Gastrocnemius medialis (tissue), 4 donors: ENCODE results near the gene PIK3R1. TPM values are rescaled to one million over a fixed set of nuclear protein-coding genes. Genes with fewer than 3 reads are reported as not detected.

Experiments used
- ATAC-seq, 2 donors: fragments of 150-250 bp; one replicate each; pipeline ENCODE4 v1.9.1; 2016
- DNase-seq, 2 donors: peaks; one replicate each; pipeline ENCODE4 v3.0.0-alpha.2; 2019
- H3K27ac ChIP-seq, 4 donors: fragments of 200-600 bp; sonication (generic); 1 replicate in 1 of 4; 2 replicates in 3 of 4; pipeline ENCODE4 v1.5.1; 2016 to 2018; ENCODE audit warnings: mild to moderate bottlenecking in 2 of 4, moderate library complexity in 1 of 4
- H3K27me3 ChIP-seq, 3 donors: fragments of 200-600 bp; sonication (generic) in 2 of 3; 1 replicate in 1 of 3; 2 replicates in 2 of 3; pipeline versions ENCODE4 v1.5.1 to v1.6.0; 2016 to 2019; ENCODE audit warnings: mild to moderate bottlenecking in 1 of 3, moderate library complexity in 1 of 3
- H3K36me3 ChIP-seq, 2 donors: fragments of 200-600 bp; sonication (generic) in 1 of 2; one replicate each; pipeline ENCODE4 v1.5.1; 2017 to 2018
- H3K4me1 ChIP-seq, 2 donors: fragments of 200-600 bp; sonication (generic) in 1 of 2; one replicate each; pipeline ENCODE4 v1.5.1; 2016 to 2017; ENCODE audit warnings: mild to moderate bottlenecking in 2 of 2
- H3K4me3 ChIP-seq, 4 donors: fragments of 200-600 bp; sonication (generic) in 3 of 4; 1 replicate in 1 of 4; 2 replicates in 3 of 4; pipeline ENCODE4 v1.5.1; 2016 to 2019; ENCODE audit warnings: mild to moderate bottlenecking in 2 of 4
- H3K9me3 ChIP-seq, 3 donors: fragments of 200-600 bp; sonication (generic) in 2 of 3; 1 replicate in 1 of 3; 2 replicates in 2 of 3; pipeline ENCODE4 v1.5.1; 2016 to 2019
- POLR2A ChIP-seq, 2 donors: fragments of 450-650 bp; IDR thresholded peaks; one replicate each; pipeline ENCODE4 v1.6.1; 2017; ENCODE audit warnings: antibody characterized with exemption in 2 of 2, mild to moderate bottlenecking in 2 of 2, moderate library complexity in 2 of 2
- in situ Hi-C, 4 donors: fragments of 200-750 bp; cut with MboI; loops; one replicate each; pipeline versions ENCODE4 v1.15.0 to v1.8.0; 2017; ENCODE audit warnings: low sequenced_read_pairs in 4 of 4
- intact Hi-C: fragments of 100-400 bp; cut with DNase I; formaldehyde crosslinking; loops from one replicate; pipeline ENCODE4 v1.15.1; 2023; ENCODE audit warnings: low total_unique reads
- total RNA-seq, 4 donors: library from RNA; depleted of rRNA; stranded (reverse); fragments of >200 nt; gene quantifications; one replicate each; pipeline versions ENCODE4 v1.1.0 to v1.2.3, GENCODE V29; 2016
- TF ChIP-seq, protein P1 (sequence below), 5 experiments: fragments of 450-650 bp in 3 of 5; fragments of 200-600 bp in 2 of 5; sonication (generic) in 2 of 5; IDR thresholded peaks in 4 of 5; conservative IDR thresholded peaks in 1 of 5; 1 replicate in 4 of 5; 2 replicates in 1 of 5; pipeline ENCODE4 v1.5.1; 2016 to 2019; ENCODE audit warnings: antibody characterized with exemption in 5 of 5, mild to moderate bottlenecking in 3 of 5, moderate library complexity in 3 of 5

PIK3R1 gene
- total RNA-seq, 4 donors from 2014 or later = 87.2 to 129 (median 100) TPM

GRCh38 chr5:68224509-68225187 lies 9.1 kb downstream of the PIK3R1 start:
- in situ Hi-C loops (loop anchor here in 1 of 4 donors (25.0 kb wide), 1 partner anchor 737 kb away; no protein-coding TSS in a partner anchor), intact Hi-C loops (loop anchor here (2.0 kb wide), 1 partner anchor 748 kb away; no protein-coding TSS in a partner anchor)
- no peaks in the 10 kb centered on the region for H3K9me3 ChIP-seq
- peaks cover 0 to 34% of the 10 kb centered on the region in 2 donors for H3K36me3 ChIP-seq
- peak; percentile 15 to 32 for ATAC-seq
- H3K27ac ChIP-seq = peak overlapping the region; percentile 43 to 63 (median 54)
- H3K4me1 ChIP-seq = peaks cover 57 to 70% of the 10 kb centered on the region in 2 donors
- TF ChIP-seq POLR2A (IDR thresholded peaks at IDR 0.05) = no peak
- TF ChIP-seq, protein P1, sequence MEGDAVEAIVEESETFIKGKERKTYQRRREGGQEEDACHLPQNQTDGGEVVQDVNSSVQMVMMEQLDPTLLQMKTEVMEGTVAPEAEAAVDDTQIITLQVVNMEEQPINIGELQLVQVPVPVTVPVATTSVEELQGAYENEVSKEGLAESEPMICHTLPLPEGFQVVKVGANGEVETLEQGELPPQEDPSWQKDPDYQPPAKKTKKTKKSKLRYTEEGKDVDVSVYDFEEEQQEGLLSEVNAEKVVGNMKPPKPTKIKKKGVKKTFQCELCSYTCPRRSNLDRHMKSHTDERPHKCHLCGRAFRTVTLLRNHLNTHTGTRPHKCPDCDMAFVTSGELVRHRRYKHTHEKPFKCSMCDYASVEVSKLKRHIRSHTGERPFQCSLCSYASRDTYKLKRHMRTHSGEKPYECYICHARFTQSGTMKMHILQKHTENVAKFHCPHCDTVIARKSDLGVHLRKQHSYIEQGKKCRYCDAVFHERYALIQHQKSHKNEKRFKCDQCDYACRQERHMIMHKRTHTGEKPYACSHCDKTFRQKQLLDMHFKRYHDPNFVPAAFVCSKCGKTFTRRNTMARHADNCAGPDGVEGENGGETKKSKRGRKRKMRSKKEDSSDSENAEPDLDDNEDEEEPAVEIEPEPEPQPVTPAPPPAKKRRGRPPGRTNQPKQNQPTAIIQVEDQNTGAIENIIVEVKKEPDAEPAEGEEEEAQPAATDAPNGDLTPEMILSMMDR (IDR thresholded peaks at IDR 0.05 in 4 of 5, conservative IDR thresholded peaks at IDR 0.05 in 1 of 5) = no peak
- DNase-seq = no peak
- H3K27me3 ChIP-seq = no peaks in the 10 kb centered on the region
- H3K4me3 ChIP-seq = peak overlapping the region in 3 of 4 donors; percentile 1 to 22 (median 9)

DNA sequence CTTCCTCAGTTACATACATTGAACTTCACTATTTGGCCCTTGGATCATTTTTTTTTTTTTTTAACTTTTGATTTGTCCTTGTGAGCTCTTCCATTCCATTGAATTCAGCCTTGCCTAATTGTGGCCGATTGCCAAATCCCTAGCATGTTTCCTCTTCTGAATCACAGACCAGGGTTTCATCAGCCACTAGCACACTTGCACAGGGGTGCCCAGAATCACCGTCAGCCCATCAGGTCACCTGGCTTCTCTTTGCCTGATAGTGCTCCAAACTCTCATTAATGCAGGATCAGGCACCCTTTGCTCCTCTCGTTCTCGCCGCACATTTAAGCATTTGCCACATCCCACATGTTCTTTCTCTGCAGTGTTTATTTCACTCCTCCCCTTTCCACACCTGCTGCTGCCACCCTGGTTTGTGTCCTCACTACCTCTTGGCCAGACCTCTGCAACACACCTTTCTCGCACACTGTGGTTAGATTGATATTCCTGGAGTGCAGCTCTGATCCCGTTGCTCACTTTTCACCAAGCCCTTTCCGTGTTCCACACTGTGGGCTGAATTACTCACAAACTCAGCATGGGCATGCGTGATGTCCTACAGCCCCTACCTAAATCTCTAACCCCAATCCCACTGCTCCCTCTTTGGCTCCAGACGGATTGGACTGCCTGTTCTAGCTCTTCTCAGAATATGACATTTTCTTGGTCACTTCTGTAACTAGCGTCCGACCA lies 9.8 kb downstream of the PIK3R1 start:
- H3K4me1 ChIP-seq = peaks cover 59 to 72% of the 10 kb centered on the region in 2 donors
- intact Hi-C loops = loop anchor here (2.0 kb wide), 1 partner anchor 749 kb away; no protein-coding TSS in a partner anchor
- ATAC-seq = peak; percentile 84 to 90

DNA sequence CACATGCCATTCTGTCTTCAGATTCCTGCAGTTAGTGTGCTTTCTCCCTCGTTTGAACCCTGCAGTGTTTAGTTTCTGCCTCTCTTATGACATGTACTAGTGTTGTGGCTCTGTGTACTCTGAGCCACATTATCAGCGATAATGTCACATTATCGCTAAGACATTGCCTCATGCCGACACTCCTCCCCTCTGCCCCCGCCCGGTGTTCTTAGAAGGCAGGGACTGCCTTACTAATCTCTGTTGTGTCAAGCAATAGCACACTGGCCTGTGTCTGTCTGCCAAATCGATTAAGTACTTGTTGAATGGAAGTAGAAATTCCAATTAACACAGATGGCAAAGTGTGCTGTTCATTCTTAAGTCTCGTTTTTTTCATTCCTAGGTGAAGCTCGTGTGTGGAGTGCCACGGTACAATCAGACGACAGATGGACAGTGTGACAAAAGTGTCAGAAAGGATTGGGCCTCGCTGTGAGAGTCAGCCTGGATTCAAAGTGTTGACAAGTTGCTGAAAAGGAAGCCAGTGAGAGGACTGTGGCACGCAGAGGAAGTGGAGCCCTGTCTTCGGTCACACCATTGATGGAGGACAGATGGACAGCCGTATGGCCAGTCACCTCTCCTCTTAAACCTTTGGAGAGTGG lies 10.5 kb downstream of the PIK3R1 start:
- in situ Hi-C loops (no loop called here), intact Hi-C loops (loop anchor here (2.0 kb wide), 1 partner anchor 749 kb away; no protein-coding TSS in a partner anchor)
- Histone ChIP-seq H3K27me3 (no peaks in the 10 kb centered on the region), H3K4me3 (peak overlapping the region in 1 of 4 donors; percentile 9), H3K4me1 (peaks cover 66 to 79% of the 10 kb centered on the region in 2 donors), H3K9me3 (no peaks in the 10 kb centered on the region), H3K27ac (peak overlapping the region in 3 of 4 donors; percentile 51 to 63 (median 51)), H3K36me3 (peaks cover 0 to 23% of the 10 kb centered on the region in 2 donors)
- TF ChIP-seq, protein P1 (IDR thresholded peaks at IDR 0.05 in 4 of 5, conservative IDR thresholded peaks at IDR 0.05 in 1 of 5) = no peak
- no peak for TF ChIP-seq POLR2A (IDR thresholded peaks at IDR 0.05)
- ATAC-seq (no peak), DNase-seq (no peak)

More for the DNA sequence above, 9.8 kb downstream of the PIK3R1 start:
- in situ Hi-C loops = no loop called here
- no peak for TF ChIP-seq POLR2A (IDR thresholded peaks at IDR 0.05)
- TF ChIP-seq, protein P1 (IDR thresholded peaks at IDR 0.05 in 4 of 5, conservative IDR thresholded peaks at IDR 0.05 in 1 of 5) = no peak
- Histone ChIP-seq H3K9me3 (no peaks in the 10 kb centered on the region), H3K36me3 (peaks cover 0 to 27% of the 10 kb centered on the region in 2 donors), H3K27ac (peak overlapping the region; percentile 51 to 63 (median 54)), H3K4me3 (peak overlapping the region in 2 of 4 donors; percentile 1 to 9), H3K27me3 (no peaks in the 10 kb centered on the region)
- peak; percentile 63 to 75 for DNase-seq

DNA sequence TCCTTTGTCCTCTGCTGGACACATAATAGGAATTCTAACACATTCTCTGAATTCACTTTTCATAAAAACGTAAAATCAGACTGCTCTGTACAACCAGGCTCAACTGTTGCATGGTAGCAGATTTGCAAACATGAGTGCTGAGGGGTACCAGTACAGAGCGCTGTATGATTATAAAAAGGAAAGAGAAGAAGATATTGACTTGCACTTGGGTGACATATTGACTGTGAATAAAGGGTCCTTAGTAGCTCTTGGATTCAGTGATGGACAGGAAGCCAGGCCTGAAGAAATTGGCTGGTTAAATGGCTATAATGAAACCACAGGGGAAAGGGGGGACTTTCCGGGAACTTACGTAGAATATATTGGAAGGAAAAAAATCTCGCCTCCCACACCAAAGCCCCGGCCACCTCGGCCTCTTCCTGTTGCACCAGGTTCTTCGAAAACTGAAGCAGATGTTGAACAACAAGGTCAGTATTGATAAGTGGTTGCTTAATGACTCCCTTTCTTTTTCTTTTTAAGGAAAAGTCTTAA lies 11.1 kb downstream of the PIK3R1 start:
- Histone ChIP-seq H3K9me3 (no peaks in the 10 kb centered on the region), H3K36me3 (peaks cover 0 to 28% of the 10 kb centered on the region in 2 donors), H3K27ac (peak overlapping the region in 1 of 4 donors; percentile 63), H3K4me1 (peaks cover 72 to 85% of the 10 kb centered on the region in 2 donors), H3K4me3 (no peak overlapping the region), H3K27me3 (no peaks in the 10 kb centered on the region)
- intact Hi-C loops (no loop called here), in situ Hi-C loops (no loop called here)
- no peak for TF ChIP-seq POLR2A (IDR thresholded peaks at IDR 0.05)
- TF ChIP-seq, protein P1 (IDR thresholded peaks at IDR 0.05 in 4 of 5, conservative IDR thresholded peaks at IDR 0.05 in 1 of 5) = no peak
- no peak for DNase-seq
- no peak for ATAC-seq
